Liver (tissue), 9 donors: Measurements from ENCODE around the gene CAPZB. TPM values are rescaled to one million over a fixed set of nuclear protein-coding genes. Genes with fewer than 3 reads are reported as not detected.

Experiments used
- DNase-seq: peaks from one replicate; pipeline ENCODE4 v3.0.0-alpha.2; 2017; ENCODE audit warnings: low spot score
- H3K27ac ChIP-seq, 2 donors: one replicate each; pipeline ENCODE4 v1.7.0; 2013; ENCODE audit warnings: inconsistent platforms in 2 of 2, low read length in 2 of 2, control low read depth in 1 of 2, low read depth in 1 of 2, mild to moderate bottlenecking in 1 of 2
- H3K27me3 ChIP-seq, 4 donors: one replicate each; pipeline versions ENCODE4 v1.6.1 to v1.7.0; 2013; ENCODE audit warnings: low read length in 3 of 4, inconsistent platforms in 1 of 4, mild to moderate bottlenecking in 1 of 4, moderate library complexity in 1 of 4; ENCODE audit not compliant: control insufficient read depth in 4 of 4, insufficient read depth in 4 of 4
- H3K36me3 ChIP-seq, 4 donors: one replicate each; pipeline versions ENCODE4 v1.6.1 to v1.7.0; 2013; ENCODE audit warnings: low read length in 3 of 4, mild to moderate bottlenecking in 3 of 4, low read depth in 1 of 4, moderate library complexity in 1 of 4; ENCODE audit not compliant: control insufficient read depth in 4 of 4, insufficient read depth in 3 of 4
- H3K4me1 ChIP-seq, 4 donors: one replicate each; pipeline versions ENCODE4 v1.6.1 to v1.7.0; 2013; ENCODE audit warnings: low read length in 3 of 4, mild to moderate bottlenecking in 3 of 4, moderate library complexity in 1 of 4; ENCODE audit not compliant: control insufficient read depth in 4 of 4, insufficient read depth in 4 of 4
- H3K4me3 ChIP-seq, 3 donors: one replicate each; pipeline versions ENCODE4 v1.6.1 to v1.7.0; 2013; ENCODE audit warnings: low read length in 3 of 3, control low read depth in 1 of 3, low read depth in 1 of 3, mild to moderate bottlenecking in 1 of 3
- H3K9ac ChIP-seq, 2 donors: one replicate each; pipeline ENCODE4 v1.7.0; 2013; ENCODE audit warnings: low read length in 2 of 2, mild to moderate bottlenecking in 2 of 2, moderate library complexity in 2 of 2, control low read depth in 1 of 2, low read depth in 1 of 2
- H3K9me3 ChIP-seq, 4 donors: one replicate each; pipeline versions ENCODE4 v1.6.1 to v1.7.0; 2013; ENCODE audit warnings: low read length in 3 of 4; ENCODE audit not compliant: control insufficient read depth in 4 of 4
- ATF3 ChIP-seq: IDR thresholded peaks from 2 replicates; pipeline ENCODE4 v1.6.1; 2016; ENCODE audit warnings: antibody characterized with exemption
- CTCF ChIP-seq: fragments of 150-350 bp; IDR thresholded peaks from 2 replicates; pipeline ENCODE4 v1.5.1; 2017; ENCODE audit warnings: improper control_type of control experiment, low read depth, low read length; ENCODE audit not compliant: missing input control
- EGR1 ChIP-seq, 2 donors: IDR thresholded peaks; 2 replicates each; pipeline ENCODE4 v1.6.1; 2016 to 2018; ENCODE audit warnings: antibody characterized with exemption in 2 of 2, low read depth in 2 of 2
- FOXA1 ChIP-seq: IDR thresholded peaks from 2 replicates; pipeline ENCODE4 v1.6.1; 2016; ENCODE audit warnings: antibody characterized with exemption
- FOXA2 ChIP-seq: IDR thresholded peaks from 2 replicates; pipeline ENCODE4 v1.6.1; 2016; ENCODE audit warnings: antibody characterized with exemption
- GABPA ChIP-seq, 2 donors: IDR thresholded peaks in 1 of 2; conservative IDR thresholded peaks in 1 of 2; 2 replicates each; pipeline ENCODE4 v1.6.1; 2016; ENCODE audit warnings: antibody characterized with exemption in 2 of 2, mild to moderate bottlenecking in 1 of 2, moderate library complexity in 1 of 2
- HNF4A ChIP-seq, 2 donors: conservative IDR thresholded peaks; 2 replicates each; pipeline ENCODE4 v1.6.1; 2016; ENCODE audit warnings: antibody characterized with exemption in 2 of 2, mild to moderate bottlenecking in 2 of 2
- JUND ChIP-seq, 2 donors: IDR thresholded peaks; 2 replicates each; pipeline ENCODE4 v1.6.1; 2016; ENCODE audit warnings: antibody characterized with exemption in 2 of 2
- MAX ChIP-seq: IDR thresholded peaks from 2 replicates; pipeline ENCODE4 v1.6.1; 2016; ENCODE audit warnings: antibody characterized with exemption
- NR2F2 ChIP-seq: IDR thresholded peaks from 2 replicates; pipeline ENCODE4 v1.6.1; 2016; ENCODE audit warnings: antibody characterized with exemption
- RAD21 ChIP-seq, 2 donors: IDR thresholded peaks; 2 replicates each; pipeline ENCODE4 v1.6.1; 2016; ENCODE audit warnings: antibody characterized with exemption in 2 of 2, mild to moderate bottlenecking in 2 of 2
- REST ChIP-seq: IDR thresholded peaks from 2 replicates; pipeline ENCODE4 v1.6.1; 2016; ENCODE audit warnings: antibody characterized with exemption, mild to moderate bottlenecking
- RXRA ChIP-seq, 2 donors: IDR thresholded peaks; 2 replicates each; pipeline ENCODE4 v1.6.1; 2017 to 2018; ENCODE audit warnings: antibody characterized with exemption in 2 of 2, mild to moderate bottlenecking in 1 of 2
- TAF1 ChIP-seq: conservative IDR thresholded peaks from 2 replicates; pipeline ENCODE4 v1.6.1; 2016; ENCODE audit warnings: antibody characterized with exemption, mild to moderate bottlenecking
- YY1 ChIP-seq: IDR thresholded peaks from 2 replicates; pipeline ENCODE4 v1.6.1; 2016; ENCODE audit warnings: antibody characterized with exemption, mild to moderate bottlenecking
- WGBS: extraction: QIAGEN DNeasy Blood & Tissue Kit; methylation state at CpG from one replicate; pipeline ENCODE4 v1.1.7; 2013; 5-methylcytosine and 5-hydroxymethylcytosine counted together
- polyA plus RNA-seq, 2 donors: library from polyadenylated mRNA; stranded (reverse) in 1 of 2; unstranded in 1 of 2; fragments of 200-250 nt in 1 of 2; fragments of >200 nt in 1 of 2; fragmentation: Nextera tagmentation in 1 of 2; extraction: Ambion mirVana in 1 of 2; gene quantifications; one replicate each; pipeline versions ENCODE4 v1.2.1 to v1.2.3, GENCODE V29; 2013 to 2015
- total RNA-seq, 2 donors: library from RNA; depleted of rRNA; stranded (reverse); fragments of >200 nt; gene quantifications; one replicate each; pipeline ENCODE4 v1.2.3, GENCODE V29; 2014
- donor health status: healthy.
- donor health status: healthy.
- donor health status: healthy.
- donor health status: healthy.
- donor health status: healthy.

Gene CAPZB
- total and polyA plus RNA-seq, 4 donors: 38.3 to 98.9 (median 51.1) TPM

- no peak overlapping the region for H3K9ac ChIP-seq
- TF ChIP-seq REST (no peak), HNF4A (conservative IDR thresholded peaks at IDR 0.05) (no peak)
- H3K27me3 ChIP-seq: no peaks in the 10 kb centered on the region
- H3K36me3 ChIP-seq: peaks cover 0 to 21% (median 2%) of the 10 kb centered on the region in 4 donors
- H3K9me3 ChIP-seq: no peaks in the 10 kb centered on the region
- peaks cover 3 to 22% (median 21%) of the 10 kb centered on the region in 4 donors for H3K4me1 ChIP-seq
- no peak overlapping the region for H3K27ac ChIP-seq
- DNase-seq: no peak
- 92% methylated on average over 7 of the region's 7 CpGs for WGBS
- no peak overlapping the region for H3K4me3 ChIP-seq
These were observed 100.6 kb downstream of the CAPZB start for GRCh38 chr1:19384772-19385187.

- DNase-seq: peak; percentile 49
These were observed 101.2 kb downstream of the CAPZB start for GRCh38 chr1:19384113-19384512.

More at GRCh38 chr1:19384113-19384512, 101.2 kb downstream of the CAPZB start:
- Histone ChIP-seq H3K9ac (no peak overlapping the region), H3K4me3 (no peak overlapping the region), H3K27ac (no peak overlapping the region), H3K36me3 (peaks cover 0 to 25% (median 2%) of the 10 kb centered on the region in 4 donors), H3K9me3 (no peaks in the 10 kb centered on the region), H3K27me3 (no peaks in the 10 kb centered on the region), H3K4me1 (peaks cover 3 to 22% (median 21%) of the 10 kb centered on the region in 4 donors)
- TF ChIP-seq FOXA2 (no peak), NR2F2 (no peak), RAD21 (IDR thresholded peaks at IDR 0.05) (no peak), RXRA (IDR thresholded peaks at IDR 0.05) (no peak), REST (no peak), ATF3 (no peak), MAX (no peak), HNF4A (conservative IDR thresholded peaks at IDR 0.05) (no peak), CTCF (no peak), TAF1 (no peak), YY1 (no peak), JUND (IDR thresholded peaks at IDR 0.05) (no peak), FOXA1 (no peak), EGR1 (IDR thresholded peaks at IDR 0.05; ENCODE audit: low read depth in 2 of 2) (no peak), GABPA (IDR thresholded peaks at IDR 0.05 in 1 of 2, conservative IDR thresholded peaks at IDR 0.05 in 1 of 2) (no peak)
- WGBS: 86% methylated on average over 4 of the region's 4 CpGs
